ENCODE measurements around the gene PAK4.
"Not testable (repeated sequence)": the region's sequence is repeated elsewhere in the genome, so short reads cannot be mapped to it uniquely, and the experiment has no call there.

Gene PAK4

GRCh38 chr19:39125554-39126311 lies at the start of gene PAK4:
TSS of gene PAK4 (plus strand) at chr19:39125786. CDS start at chr19:39169554, 43,768 bp downstream.
- DNase-seq = peak; percentile 89

GRCh38 chr19:39077323-39077722 lies 48.3 kb upstream of the PAK4 start:
- DNase-seq = no peak

- DNase-seq = no peak
These were observed 47.0 kb upstream of the PAK4 start for GRCh38 chr19:39078436-39079200.

- no peak for DNase-seq
These were observed 45.2 kb upstream of the PAK4 start for GRCh38 chr19:39080431-39080830.

- no peak for DNase-seq
These were observed 43.4 kb upstream of the PAK4 start for GRCh38 chr19:39082167-39082566.

GRCh38 chr19:39082745-39083598 lies 42.6 kb upstream of the PAK4 start:
- DNase-seq = no peak

GRCh38 chr19:39083599-39083982 lies 42.0 kb upstream of the PAK4 start:
- no peak for DNase-seq

GRCh38 chr19:39083983-39084731 lies 41.4 kb upstream of the PAK4 start, which contains the start of gene ACP7:
TSS of gene ACP7 (plus strand) at chr19:39084368. CDS start at chr19:39085270, 902 bp downstream.
- no peak for DNase-seq

- DNase-seq = no peak
These were observed 40.9 kb upstream of the PAK4 start for GRCh38 chr19:39084732-39085080.

- no peak for DNase-seq
These were observed 40.2 kb upstream of the PAK4 start for GRCh38 chr19:39085392-39085791.

GRCh38 chr19:39086386-39086785 lies 39.2 kb upstream of the PAK4 start:
- DNase-seq = no peak

- DNase-seq = no peak
These were observed 37.5 kb upstream of the PAK4 start for GRCh38 chr19:39087907-39088686.

- not testable (repeated sequence) for DNase-seq
These were observed 35.6 kb upstream of the PAK4 start for GRCh38 chr19:39090016-39090415.

- no peak for DNase-seq
These were observed 34.7 kb upstream of the PAK4 start for GRCh38 chr19:39090881-39091280.

- not testable (repeated sequence) for DNase-seq
These were observed 29.6 kb upstream of the PAK4 start for GRCh38 chr19:39095799-39096540.

- DNase-seq = no peak
These were observed 28.3 kb upstream of the PAK4 start for GRCh38 chr19:39097299-39097698.

- DNase-seq = no peak
These were observed 27.9 kb upstream of the PAK4 start for GRCh38 chr19:39097721-39098120.

GRCh38 chr19:39098365-39099269 lies 27.0 kb upstream of the PAK4 start:
- no peak for DNase-seq

- no peak for DNase-seq
These were observed 26.2 kb upstream of the PAK4 start for GRCh38 chr19:39099341-39099740.

Measured in NCI-H1417 treated with DMSO at 0.1 percent for 48 hours (cell line).